Activated T-cell treated with anti-CD3 and anti-CD28 coated beads for 4 hours (primary cell): ENCODE measurements around the gene APAF1.
"Not testable (repeated sequence)": the region's sequence is repeated elsewhere in the genome, so short reads cannot be mapped to it uniquely, and the experiment has no call there.

Experiments used
- DNase-seq: peaks from one replicate; pipeline ENCODE4 v3.0.0-alpha.2; 2020

The APAF1 gene

GRCh38 chr12:98644712-98645571 is at the start of gene APAF1, which contains the start of gene IKBIP:
Gene APAF1, plus strand, starts transcription at chr12:98645290. Its CDS starts 3,070 bp downstream, at chr12:98648360.
Gene IKBIP, minus strand, starts transcription at chr12:98644788. Its CDS starts 87 bp downstream, at chr12:98644701.
- peak; percentile 96 for DNase-seq

- DNase-seq, result not testable (repeated sequence)
These were observed 47.8 kb upstream of the APAF1 start for GRCh38 chr12:98597313-98597712.

GRCh38 chr12:98601924-98602323 is 43.2 kb upstream of the APAF1 start:
- no peak for DNase-seq

GRCh38 chr12:98606359-98606988 is 38.6 kb upstream of the APAF1 start:
- no peak for DNase-seq

GRCh38 chr12:98610596-98610995 is 34.5 kb upstream of the APAF1 start:
- no peak for DNase-seq

GRCh38 chr12:98612696-98613334 is 32.3 kb upstream of the APAF1 start:
- no peak for DNase-seq

GRCh38 chr12:98618952-98619351 is 26.1 kb upstream of the APAF1 start:
- no peak for DNase-seq

- DNase-seq, result no peak
These were observed 9.3 kb upstream of the APAF1 start for GRCh38 chr12:98635657-98636323.

- no peak for DNase-seq
These were observed 8.0 kb upstream of the APAF1 start for GRCh38 chr12:98637068-98637467.

- DNase-seq, result no peak
These were observed 7.1 kb upstream of the APAF1 start for GRCh38 chr12:98638009-98638408.

GRCh38 chr12:98639491-98639890 is 5.6 kb upstream of the APAF1 start:
- DNase-seq, result no peak

- DNase-seq, result not testable (repeated sequence)
These were observed 2.3 kb upstream of the APAF1 start for GRCh38 chr12:98642801-98643200.

GRCh38 chr12:98644433-98644711 is 718 bp upstream of the APAF1 start:
- DNase-seq, result no peak

GRCh38 chr12:98645572-98646067 is 530 bp downstream of the APAF1 start:
- peak; percentile 3 for DNase-seq

GRCh38 chr12:98646294-98647090 is 1.4 kb downstream of the APAF1 start:
- DNase-seq, result no peak

GRCh38 chr12:98651328-98651727 is 6.2 kb downstream of the APAF1 start:
- no peak for DNase-seq

- DNase-seq, result no peak
These were observed 8.9 kb downstream of the APAF1 start for GRCh38 chr12:98653866-98654493.

- DNase-seq, result no peak
These were observed 11.4 kb downstream of the APAF1 start for GRCh38 chr12:98656289-98657101.

GRCh38 chr12:98660521-98660920 is 15.4 kb downstream of the APAF1 start:
- no peak for DNase-seq

- DNase-seq, result no peak
These were observed 24.7 kb downstream of the APAF1 start for GRCh38 chr12:98669751-98670150.

GRCh38 chr12:98671459-98671858 is 26.4 kb downstream of the APAF1 start:
- DNase-seq, result no peak
